AG09319 (cell line): ENCODE results near the gene ARHGAP10.

Experiments
- DNase-seq: peaks from one replicate; pipeline ENCODE4 v3.0.0-alpha.2; 2010; ENCODE audit warnings: low read depth; ENCODE audit errors: extremely low read depth
- TF ChIP-seq, protein P1 (sequence below): IDR thresholded peaks from 2 replicates; pipeline ENCODE4 v1.5.1; 2011; ENCODE audit warnings: low read depth, mild to moderate bottlenecking, inconsistent platforms, low read length, moderate library complexity

Gene ARHGAP10

GRCh38 chr4:147811878-147812277 is 80.0 kb downstream of the ARHGAP10 start:
- DNase-seq, result no peak
- TF ChIP-seq, protein P1, sequence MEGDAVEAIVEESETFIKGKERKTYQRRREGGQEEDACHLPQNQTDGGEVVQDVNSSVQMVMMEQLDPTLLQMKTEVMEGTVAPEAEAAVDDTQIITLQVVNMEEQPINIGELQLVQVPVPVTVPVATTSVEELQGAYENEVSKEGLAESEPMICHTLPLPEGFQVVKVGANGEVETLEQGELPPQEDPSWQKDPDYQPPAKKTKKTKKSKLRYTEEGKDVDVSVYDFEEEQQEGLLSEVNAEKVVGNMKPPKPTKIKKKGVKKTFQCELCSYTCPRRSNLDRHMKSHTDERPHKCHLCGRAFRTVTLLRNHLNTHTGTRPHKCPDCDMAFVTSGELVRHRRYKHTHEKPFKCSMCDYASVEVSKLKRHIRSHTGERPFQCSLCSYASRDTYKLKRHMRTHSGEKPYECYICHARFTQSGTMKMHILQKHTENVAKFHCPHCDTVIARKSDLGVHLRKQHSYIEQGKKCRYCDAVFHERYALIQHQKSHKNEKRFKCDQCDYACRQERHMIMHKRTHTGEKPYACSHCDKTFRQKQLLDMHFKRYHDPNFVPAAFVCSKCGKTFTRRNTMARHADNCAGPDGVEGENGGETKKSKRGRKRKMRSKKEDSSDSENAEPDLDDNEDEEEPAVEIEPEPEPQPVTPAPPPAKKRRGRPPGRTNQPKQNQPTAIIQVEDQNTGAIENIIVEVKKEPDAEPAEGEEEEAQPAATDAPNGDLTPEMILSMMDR, result no peak

DNA sequence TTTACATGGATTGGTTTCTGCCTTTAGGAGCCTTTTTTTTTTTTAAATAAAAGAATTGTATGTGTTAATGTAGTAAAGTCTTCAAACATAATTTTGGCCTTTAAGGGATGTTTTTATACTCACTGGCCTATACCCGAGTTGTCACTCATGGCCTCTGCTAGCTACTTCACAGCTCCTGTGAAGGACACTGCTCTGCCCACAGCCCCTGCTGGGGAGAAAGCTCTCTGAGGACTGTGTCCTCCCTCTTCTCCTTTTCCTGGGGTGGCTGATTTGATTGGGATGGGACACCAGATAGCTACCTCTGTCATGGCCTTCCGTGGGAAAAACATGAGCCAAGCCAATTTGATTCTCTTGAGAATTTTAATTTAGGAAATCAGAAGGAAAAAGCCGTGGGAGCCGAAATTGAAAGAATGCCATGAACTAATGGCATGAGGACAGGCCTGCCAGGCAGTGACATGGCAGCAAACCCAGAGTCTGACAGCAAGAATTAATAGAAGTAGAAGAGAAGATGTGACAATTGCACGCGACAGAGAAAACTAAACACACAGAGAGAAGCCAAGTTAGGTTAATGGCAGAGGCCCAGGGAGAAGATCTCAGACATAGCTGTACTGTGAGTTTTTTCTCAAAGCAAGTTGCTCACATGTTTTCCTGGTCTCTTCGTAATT is 81.4 kb downstream of the ARHGAP10 start:
- TF ChIP-seq, protein P1, result no peak
- no peak for DNase-seq

DNA sequence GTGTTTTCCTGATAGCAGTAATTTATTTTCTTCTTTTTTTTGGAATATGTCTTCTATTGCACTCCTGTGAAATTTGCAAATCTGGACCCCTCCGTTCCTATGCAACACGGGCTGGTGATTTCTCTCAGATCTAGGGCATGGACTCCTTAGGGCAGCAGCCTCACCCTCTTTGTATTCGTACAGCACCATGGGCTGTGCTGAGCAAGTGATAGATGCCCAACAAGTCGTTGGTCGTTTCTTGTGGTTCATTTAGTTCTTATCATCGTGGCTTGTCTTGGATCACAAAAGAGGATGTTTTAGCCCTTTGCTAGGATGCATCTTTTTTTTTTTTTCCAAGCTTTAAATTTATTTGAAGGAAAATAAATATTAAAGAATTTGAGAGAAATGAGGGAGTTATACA is 82.1 kb downstream of the ARHGAP10 start:
- TF ChIP-seq, protein P1, result no peak
- DNase-seq, result no peak

DNA sequence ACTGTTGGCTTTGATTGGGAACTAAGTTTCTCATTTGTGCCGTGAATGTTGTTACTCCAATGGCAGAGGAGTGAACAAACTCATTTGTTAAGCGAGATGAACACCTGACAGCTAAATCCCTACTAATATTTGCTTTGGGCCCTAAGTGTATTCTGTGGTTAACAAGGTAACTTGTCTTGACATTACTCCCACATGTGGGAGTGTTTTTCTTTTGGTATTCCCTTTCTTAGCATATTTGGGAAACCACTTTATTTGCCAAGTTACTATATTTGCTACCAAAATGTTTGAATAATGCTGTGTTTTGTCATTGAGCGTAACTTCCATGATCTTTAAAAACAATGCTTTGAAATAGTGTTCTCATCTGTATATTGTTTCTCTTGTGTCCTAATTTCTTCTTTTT is 82.5 kb downstream of the ARHGAP10 start:
- DNase-seq, result no peak
- TF ChIP-seq, protein P1, result no peak

GRCh38 chr4:147815741-147816140 is 83.9 kb downstream of the ARHGAP10 start:
- DNase-seq, result no peak
- TF ChIP-seq, protein P1, result no peak

GRCh38 chr4:147816382-147817254 is 84.7 kb downstream of the ARHGAP10 start:
- DNase-seq, result no peak
- TF ChIP-seq, protein P1, result no peak

DNA sequence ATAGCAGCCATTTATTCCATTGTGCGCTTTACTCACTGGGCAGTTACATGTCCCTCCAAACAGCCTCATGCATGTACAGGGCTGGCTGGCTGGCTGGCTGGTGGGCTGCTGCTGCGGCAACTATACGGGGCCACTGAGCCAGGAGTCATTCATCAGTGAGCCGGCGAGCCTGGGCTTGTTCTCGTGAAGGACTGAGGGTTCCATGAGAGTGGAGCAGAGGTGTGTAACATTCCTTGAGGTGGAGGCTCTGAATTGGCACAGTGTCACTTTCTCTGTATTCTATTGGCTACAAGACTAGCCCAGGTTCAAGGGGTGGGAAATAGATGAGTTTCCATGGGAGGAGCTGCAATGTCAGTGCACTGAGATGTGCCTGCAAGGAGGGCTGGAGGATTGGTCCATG is 89.1 kb downstream of the ARHGAP10 start:
- no peak for DNase-seq
- TF ChIP-seq, protein P1, result no peak
